NCI-H748 (cell line): Measurements from ENCODE around the gene NOL3.
"Not testable (repeated sequence)": the region's sequence is repeated elsewhere in the genome, so short reads cannot be mapped to it uniquely, and the experiment has no call there.

ENCODE experiments used
- DNase-seq: peaks from one replicate; lab custom pipeline; 2025; ENCODE audit not compliant: unreplicated experiment; lab: John Stamatoyannopoulos, UW

Gene NOL3

GRCh38 chr16:67170168-67170948 is at the start of gene NOL3:
Gene NOL3 (plus strand): TSS chr16:67170538.
- DNase-seq, result peak; percentile 73

DNA sequence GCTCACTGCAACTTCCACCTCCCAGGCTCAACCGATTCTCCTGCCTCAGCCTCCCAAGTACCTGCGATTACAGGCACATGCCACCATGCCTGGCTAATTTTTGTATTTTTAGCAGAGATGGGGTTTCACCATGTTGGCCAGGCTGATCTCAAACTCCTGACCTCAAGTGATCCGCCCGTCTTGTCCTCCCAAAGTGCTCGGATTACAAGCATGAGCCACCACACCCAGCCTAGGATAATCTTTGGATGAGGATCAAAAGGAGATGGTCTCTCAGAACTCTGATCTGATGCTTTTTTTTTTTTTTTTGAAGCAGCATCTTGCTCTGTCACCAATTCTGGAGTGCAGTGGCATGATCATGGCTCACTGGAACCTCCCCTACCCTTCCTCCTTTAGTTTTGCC is 47.5 kb upstream of the NOL3 start:
- DNase-seq, result not testable (repeated sequence)

GRCh38 chr16:67128417-67128816 is 41.9 kb upstream of the NOL3 start:
- DNase-seq, result no peak

- DNase-seq, result no peak
Observed at GRCh38 chr16:67128887-67129286, 41.5 kb upstream of the NOL3 start.

DNA sequence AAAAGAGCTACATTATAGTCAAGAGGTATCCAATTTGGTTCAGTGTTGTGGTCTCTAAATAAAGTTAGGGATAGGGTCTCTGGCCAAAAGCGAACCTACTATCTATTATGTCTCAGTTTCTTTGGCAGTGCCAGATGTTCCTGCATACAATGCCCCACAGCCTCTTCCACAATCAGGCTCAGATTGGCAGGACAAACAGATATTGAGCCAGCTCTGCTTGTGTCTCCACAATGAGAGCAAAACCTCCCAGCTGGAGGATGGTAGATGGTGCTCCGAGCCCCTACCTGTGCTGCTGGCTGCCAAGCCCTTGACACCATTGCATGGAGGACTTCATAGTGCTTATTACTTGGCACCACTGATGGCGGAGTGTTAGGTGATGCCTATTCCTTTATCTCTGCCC is 40.9 kb upstream of the NOL3 start:
- no peak for DNase-seq

DNA sequence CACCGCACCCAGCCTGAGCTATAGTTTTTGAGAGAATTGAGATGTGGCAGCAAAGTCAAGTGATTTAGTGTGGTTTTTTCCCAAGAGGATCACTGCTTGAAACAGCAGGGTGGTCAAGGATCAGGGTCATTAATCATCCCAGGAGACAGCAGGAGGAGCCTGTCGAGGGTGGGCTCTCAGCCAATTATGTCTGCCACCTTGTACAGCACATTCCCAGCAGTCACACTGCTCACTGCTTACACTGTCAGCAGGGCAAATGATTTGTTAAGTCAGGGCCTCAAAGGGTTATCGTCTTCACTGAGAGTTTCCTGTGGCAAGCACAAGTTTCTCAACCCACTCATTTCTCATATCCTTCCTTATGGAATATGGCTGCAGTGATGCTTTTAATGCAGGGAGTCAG is 32.7 kb upstream of the NOL3 start:
- no peak for DNase-seq

DNA sequence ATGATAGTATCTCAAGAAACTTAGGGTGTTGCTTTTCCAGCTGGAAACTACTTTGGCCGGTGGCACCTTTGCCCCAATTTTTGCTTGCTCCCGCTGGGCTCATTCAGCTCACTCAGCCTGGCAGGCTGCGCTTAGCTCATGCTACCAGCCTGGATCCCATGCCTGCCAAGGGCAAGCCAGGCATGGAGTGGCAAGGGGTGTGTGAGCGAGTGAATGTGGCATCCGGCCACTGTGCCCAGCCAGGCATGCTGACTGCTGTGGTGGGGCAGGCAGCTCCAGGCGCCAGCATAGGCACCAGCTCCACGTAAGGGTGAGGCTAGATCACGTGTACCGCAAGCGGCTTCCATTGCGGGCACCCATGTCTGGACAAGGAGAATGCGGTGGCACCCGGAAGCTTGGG is 28.9 kb upstream of the NOL3 start:
- DNase-seq, result no peak

DNA sequence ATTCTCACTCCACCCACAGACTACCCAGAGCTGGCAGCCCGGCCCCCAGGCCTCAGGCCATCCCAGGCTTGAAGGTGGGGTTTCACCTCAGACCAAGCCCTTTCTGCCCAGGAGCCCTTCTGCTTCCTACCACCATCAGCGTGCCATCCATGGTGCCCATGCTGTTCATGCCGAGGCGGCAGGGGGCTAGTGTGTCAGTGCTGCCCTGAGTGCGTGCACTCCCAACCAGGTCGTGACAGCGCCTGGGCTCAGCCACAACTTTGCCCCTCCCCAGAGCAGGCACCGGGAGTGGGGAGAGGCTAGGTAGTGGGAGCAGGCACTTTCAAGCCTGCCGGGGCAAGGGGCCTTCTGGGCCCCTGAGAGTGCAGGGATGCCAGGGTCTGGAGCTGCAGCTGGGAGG is 28.0 kb upstream of the NOL3 start:
- no peak for DNase-seq

DNA sequence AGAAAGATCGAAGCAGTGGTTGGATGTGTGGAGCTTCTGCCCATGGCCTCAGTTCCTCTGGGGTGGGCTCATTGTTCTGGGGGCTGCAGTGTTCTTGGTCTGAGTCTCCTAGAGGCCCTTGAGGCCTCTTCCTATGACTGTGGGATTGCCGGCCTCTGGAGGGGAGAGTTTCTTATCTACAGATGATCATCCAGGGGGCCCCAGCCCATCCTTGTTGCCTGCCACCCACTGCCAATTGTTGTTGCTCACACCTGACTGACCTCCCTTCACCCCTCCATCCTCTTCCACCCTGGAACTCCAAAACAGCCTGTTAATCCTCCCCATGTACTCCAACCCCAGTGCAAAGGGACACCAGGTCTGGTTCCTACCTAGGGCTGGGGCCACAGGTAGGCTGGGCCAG is 25.4 kb upstream of the NOL3 start:
- no peak for DNase-seq

DNA sequence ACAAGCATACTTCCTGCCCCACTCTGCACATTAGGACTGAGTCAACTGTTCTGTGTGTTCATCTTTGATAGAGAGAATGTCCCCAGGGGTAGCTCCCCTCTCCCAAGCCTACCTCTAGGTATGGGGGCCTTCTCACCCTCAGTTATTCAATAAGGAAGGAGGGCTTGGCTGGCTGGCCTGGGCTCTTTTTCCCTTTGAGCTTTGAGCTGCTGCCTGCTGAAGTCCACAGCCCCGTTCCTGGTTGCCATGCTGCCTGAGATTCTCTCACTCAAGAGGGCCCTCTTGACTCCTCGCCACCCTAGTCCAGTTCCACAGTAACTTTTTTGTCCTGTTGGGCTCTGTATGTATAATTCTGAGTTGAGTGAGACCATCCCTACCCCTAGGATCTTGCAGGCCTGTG is 24.6 kb upstream of the NOL3 start:
- no peak for DNase-seq

GRCh38 chr16:67146523-67147357 is 23.6 kb upstream of the NOL3 start:
- DNase-seq, result no peak

DNA sequence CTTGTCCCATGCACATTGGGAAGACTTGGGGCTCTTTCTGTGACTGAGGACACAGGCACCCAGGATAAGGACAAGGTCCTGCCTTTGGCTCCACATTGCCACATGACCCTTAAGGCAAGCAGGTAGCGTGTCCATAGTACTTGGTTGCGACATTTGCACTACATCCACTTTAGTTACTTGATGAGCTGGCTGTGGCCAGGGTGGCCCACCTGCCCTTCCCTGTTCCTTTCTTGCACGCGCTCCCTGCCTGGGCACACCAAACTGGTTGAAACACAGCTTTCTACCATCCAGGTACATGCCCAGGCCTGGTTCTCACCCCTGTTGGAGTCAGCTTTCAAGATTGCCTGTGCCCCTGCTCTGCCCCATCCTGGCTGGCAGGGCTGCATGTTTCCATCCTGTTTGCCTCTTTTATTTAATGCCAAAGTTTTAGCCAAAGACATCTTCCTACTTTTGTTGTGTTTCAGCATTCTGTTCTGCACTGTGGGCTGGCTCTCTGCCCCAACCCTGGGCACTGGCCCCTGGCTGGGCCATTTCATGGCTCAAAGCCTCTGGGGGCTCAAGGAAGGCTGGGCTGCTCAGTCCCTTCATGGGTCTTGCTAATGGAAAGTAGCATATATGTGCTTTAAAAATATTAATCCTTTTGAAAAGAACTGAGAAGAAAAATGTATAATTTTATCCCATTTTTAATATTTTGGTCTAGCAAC is 22.7 kb upstream of the NOL3 start:
- no peak for DNase-seq

DNA sequence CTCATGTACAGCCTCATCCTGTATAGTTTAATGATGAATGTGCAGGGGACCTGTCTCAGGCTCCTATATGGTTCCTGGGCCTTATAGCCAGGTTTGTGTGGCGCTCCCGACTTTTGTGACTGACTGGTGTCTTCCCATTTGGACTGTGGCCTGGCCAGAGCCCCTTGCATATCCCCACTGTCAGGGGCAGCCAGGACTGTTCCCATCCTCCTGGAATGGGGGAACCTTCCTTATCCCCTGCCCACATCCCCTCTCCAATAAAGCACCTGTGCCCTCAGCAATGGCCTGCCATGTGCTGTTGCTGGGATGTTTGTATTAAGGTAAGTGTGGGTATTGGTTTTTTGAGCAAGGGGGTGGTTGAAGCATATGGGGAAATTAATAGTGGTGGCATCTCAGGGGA is 22.1 kb upstream of the NOL3 start:
- DNase-seq, result no peak

GRCh38 chr16:67148656-67149275 is 21.6 kb upstream of the NOL3 start:
- no peak for DNase-seq

GRCh38 chr16:67149276-67150046 is 20.9 kb upstream of the NOL3 start:
- no peak for DNase-seq

- DNase-seq, result peak; percentile 42
Observed at GRCh38 chr16:67150047-67150832, 20.1 kb upstream of the NOL3 start.

- DNase-seq, result peak; percentile 39
Observed at GRCh38 chr16:67150833-67151396, 19.4 kb upstream of the NOL3 start, which contains the start of gene B3GNT9. Gene B3GNT9 (minus strand): TSS chr16:67150998. CDS start chr16:67150485, 513 bp downstream.

GRCh38 chr16:67151431-67152097 is 18.8 kb upstream of the NOL3 start:
- peak; percentile 5 for DNase-seq
